SH-SY5Y (cell line): ENCODE data around the gene PPFIA1.

Source experiments
- GATA2 ChIP-seq: IDR thresholded peaks from 2 replicates; pipeline ENCODE4 v1.6.1; 2011; ENCODE audit warnings: mild to moderate bottlenecking, low read depth, low read length
- GATA3 ChIP-seq: IDR thresholded peaks from 2 replicates; pipeline ENCODE4 v1.6.1; 2011; ENCODE audit warnings: low read depth, mild to moderate bottlenecking, low read length, moderate library complexity

DNA sequence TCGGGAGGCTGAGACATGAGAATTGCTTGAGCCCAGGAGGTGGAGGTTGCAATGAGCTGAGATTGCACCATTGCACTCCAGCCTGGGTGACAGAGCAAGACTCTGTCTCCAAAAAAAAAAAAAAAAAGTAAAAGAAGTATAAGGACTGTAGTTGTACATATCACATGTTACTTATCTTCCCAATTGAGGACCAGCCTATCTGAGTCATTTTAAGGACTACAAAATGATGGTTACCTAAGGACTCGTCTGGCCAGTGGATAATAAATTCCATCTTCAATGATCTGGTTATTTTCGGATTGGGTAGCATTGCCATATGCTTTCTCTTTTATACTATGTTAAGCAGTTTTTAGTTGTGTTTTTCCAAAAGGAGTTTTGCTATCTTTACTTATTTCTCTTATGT is 55.3 kb downstream of the PPFIA1 start:
- TF ChIP-seq GATA2 (no peak), GATA3 (no peak)
